Effector memory CD8-positive, alpha-beta T cell (primary cell): ENCODE data around the gene CCM2.

Source experiments
- ATAC-seq: fragments of 150-1000 bp; cut with Tn5 transposase; replicated peaks from 2 replicates; pipeline ENCODE4 v1.10.0; 2021; ENCODE audit warnings: mild to moderate bottlenecking, moderate library complexity
- DNase-seq, 3 experiments: peaks; one replicate each; pipeline ENCODE4 v3.0.0; 2021
- H3K27ac Mint-ChIP-seq, 2 donors: one replicate each; pipeline ENCODE4 v1.8.0; 2022; ENCODE audit warnings: mild to moderate bottlenecking in 2 of 2, mixed read lengths in 2 of 2, moderate library complexity in 2 of 2
- H3K27me3 Mint-ChIP-seq, 2 donors: one replicate each; pipeline ENCODE4 v1.8.0; 2022; ENCODE audit warnings: mixed read lengths in 2 of 2
- H3K36me3 Mint-ChIP-seq: one replicate; pipeline ENCODE4 v1.8.0; 2022; ENCODE audit warnings: mild to moderate bottlenecking, moderate library complexity, mixed read lengths; ENCODE audit not compliant: insufficient read depth
- H3K4me1 Mint-ChIP-seq, 2 donors: one replicate each; pipeline ENCODE4 v1.8.0; 2022; ENCODE audit warnings: low read depth in 2 of 2, mixed read lengths in 2 of 2
- H3K4me3 Mint-ChIP-seq, 2 donors: one replicate each; pipeline ENCODE4 v1.8.0; 2022; ENCODE audit warnings: mild to moderate bottlenecking in 2 of 2, mixed read lengths in 2 of 2, moderate library complexity in 2 of 2
- H3K9me3 Mint-ChIP-seq, 2 donors: one replicate each; pipeline ENCODE4 v1.8.0; 2022; ENCODE audit warnings: mixed read lengths in 2 of 2

Gene CCM2

DNA sequence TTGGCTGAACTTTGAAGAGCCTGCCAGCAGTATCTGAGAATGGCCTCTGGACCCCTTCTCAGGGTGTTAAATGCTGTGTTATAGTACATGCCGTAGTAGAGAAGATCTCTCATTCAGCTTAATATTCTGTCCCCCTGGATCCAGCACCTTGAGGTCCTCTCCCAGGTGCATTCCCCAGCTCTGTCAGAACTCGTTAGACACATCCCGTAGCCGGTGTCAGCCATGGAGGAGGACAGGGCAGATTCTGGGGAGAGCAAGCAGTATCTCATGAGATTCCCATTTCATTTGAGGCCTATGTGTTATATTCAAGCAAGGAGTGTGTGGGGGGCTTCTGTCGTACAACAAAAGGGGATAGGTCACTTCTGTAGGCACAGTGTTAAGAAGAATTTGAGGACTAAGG lies 53.9 kb downstream of the CCM2 start:
- no peak for DNase-seq
- peaks cover 56 to 72% of the 10 kb centered on the region in 2 donors for H3K4me1 Mint-ChIP-seq
- peaks cover 29% of the 10 kb centered on the region for H3K36me3 Mint-ChIP-seq
- no peak overlapping the region for H3K4me3 Mint-ChIP-seq
- H3K27ac Mint-ChIP-seq = peak overlapping the region; percentile 78
- no peaks in the 10 kb centered on the region for H3K27me3 Mint-ChIP-seq
- no peaks in the 10 kb centered on the region for H3K9me3 Mint-ChIP-seq
- no peak for ATAC-seq

DNA sequence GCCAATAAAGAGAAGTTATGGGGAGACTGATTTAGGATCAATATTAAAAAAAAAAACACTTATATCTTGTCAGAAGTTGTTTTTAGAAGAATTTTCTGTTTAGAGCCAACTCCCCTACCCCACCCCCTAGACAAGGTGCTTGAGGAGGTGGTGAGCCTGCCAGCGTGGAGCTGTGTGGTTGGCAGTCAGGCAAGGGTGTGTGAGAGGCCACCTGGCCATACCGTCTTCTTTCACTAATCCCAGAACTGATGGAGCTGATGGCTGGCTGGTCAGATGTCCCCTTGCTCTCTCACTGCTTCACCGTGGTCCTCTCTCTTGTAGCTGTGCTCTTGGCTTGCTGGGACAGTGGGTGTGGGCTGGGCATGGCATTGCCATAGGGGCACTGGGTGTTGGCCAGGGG lies 54.4 kb downstream of the CCM2 start:
- Mint-ChIP-seq H3K4me3 (no peak overlapping the region), H3K27me3 (no peaks in the 10 kb centered on the region), H3K9me3 (no peaks in the 10 kb centered on the region), H3K27ac (peak overlapping the region in 1 of 2 donors; percentile 78), H3K36me3 (peaks cover 31% of the 10 kb centered on the region), H3K4me1 (peaks cover 56 to 76% of the 10 kb centered on the region in 2 donors)
- DNase-seq (no peak), ATAC-seq (no peak)

DNA sequence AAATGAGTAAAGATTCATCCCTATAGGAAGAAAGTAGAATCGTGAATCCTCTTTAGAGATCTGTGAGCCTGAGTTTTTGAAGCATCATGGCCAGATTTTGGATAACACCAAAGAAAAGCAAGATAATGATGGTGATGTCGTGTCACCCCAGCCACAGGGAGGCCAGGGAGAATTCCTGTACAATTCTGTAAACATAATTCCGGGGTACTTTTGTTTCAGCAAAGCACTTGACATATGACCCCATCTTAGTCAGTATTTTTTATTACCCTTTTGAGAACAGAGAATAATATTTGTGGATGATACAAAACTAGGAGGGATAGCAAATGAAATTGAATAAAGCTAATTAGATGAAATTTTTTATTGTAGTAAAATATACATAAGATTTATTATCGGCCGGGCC lies 55.0 kb downstream of the CCM2 start:
- no peak for ATAC-seq
- Mint-ChIP-seq H3K36me3 (peaks cover 31% of the 10 kb centered on the region), H3K9me3 (no peaks in the 10 kb centered on the region), H3K27me3 (no peaks in the 10 kb centered on the region), H3K4me1 (peaks cover 56 to 76% of the 10 kb centered on the region in 2 donors), H3K27ac (peak overlapping the region in 1 of 2 donors; percentile 78), H3K4me3 (no peak overlapping the region)
- DNase-seq = no peak

DNA sequence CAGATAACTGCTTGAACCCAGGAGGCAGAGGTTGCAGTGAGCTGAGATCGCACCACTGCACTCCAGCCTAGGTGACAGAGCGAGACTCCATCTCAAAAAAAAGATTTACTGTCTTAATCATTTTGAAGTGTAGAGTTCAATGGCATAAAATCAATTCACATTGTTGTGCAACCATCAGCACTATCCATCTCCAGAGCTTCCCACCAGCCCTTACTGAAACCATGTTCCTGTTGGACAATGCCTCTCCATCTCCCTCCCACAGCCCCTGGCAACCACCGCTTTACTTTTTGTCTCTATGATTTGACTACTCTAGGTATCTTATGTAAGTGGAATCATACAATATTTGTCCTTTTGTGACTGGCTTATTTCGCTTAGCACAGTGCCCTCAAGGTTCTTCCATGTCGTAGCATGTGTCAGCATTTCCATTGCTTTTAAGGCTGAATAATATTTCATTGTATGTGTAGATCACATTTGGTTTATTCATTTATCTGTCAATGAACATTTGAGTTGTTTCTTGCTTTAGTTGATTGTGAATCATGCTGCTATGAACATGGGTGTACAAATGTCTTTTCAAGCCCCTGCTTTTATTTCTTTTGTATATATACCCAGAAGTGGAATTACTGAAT lies 55.7 kb downstream of the CCM2 start:
- DNase-seq = no peak
- peaks cover 60 to 76% of the 10 kb centered on the region in 2 donors for H3K4me1 Mint-ChIP-seq
- H3K9me3 Mint-ChIP-seq = no peaks in the 10 kb centered on the region
- H3K27me3 Mint-ChIP-seq = no peaks in the 10 kb centered on the region
- no peak for ATAC-seq
- peak overlapping the region; percentile 57 to 92 for H3K27ac Mint-ChIP-seq
- peaks cover 31% of the 10 kb centered on the region for H3K36me3 Mint-ChIP-seq
- no peak overlapping the region for H3K4me3 Mint-ChIP-seq

DNA sequence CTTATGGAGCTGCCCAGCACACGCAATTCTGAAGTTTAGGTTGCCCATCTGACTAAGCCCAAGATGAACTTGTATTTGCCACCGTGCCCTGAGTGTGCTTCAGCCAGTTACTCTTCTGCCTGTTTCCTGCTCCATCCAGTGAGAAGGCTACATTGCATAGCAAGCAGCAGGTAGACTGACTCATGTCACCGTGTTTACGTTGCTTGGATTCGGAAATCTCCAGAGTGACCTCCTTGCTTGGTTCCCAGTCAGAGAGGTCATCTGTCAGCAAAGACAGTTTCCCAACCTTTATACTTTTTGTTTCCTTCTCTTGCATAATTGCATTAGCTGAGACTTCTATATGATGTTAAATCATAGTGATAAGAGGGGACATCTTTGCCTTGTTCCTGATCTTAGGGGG lies 57.9 kb downstream of the CCM2 start:
- DNase-seq (no peak), ATAC-seq (no peak)
- H3K4me1 Mint-ChIP-seq = peaks cover 58 to 75% of the 10 kb centered on the region in 2 donors
- H3K36me3 Mint-ChIP-seq = peaks cover 41% of the 10 kb centered on the region
- no peaks in the 10 kb centered on the region for H3K27me3 Mint-ChIP-seq
- peak overlapping the region in 1 of 2 donors; percentile 4 for H3K4me3 Mint-ChIP-seq
- H3K27ac Mint-ChIP-seq = peak overlapping the region; percentile 65 to 92
- H3K9me3 Mint-ChIP-seq = no peaks in the 10 kb centered on the region

DNA sequence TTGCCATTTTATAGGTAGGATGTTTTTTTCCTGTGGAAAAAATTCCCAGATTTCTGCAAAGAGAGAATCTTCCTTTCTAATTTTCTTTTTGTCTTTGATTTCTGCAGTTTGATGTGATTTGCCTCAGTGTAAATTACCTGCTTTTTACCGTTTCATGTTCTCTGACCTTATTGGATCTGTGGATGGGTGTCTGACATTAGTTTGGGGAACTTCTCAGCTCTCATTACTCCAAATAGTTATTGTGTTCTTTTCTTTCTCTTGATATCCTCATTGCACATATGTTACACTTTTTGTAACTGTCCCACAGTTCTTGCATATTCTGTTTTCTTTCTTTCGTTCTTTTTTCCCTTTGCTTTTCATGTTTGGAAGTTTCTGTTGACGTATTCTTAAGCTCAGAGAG lies 60.3 kb downstream of the CCM2 start:
- H3K4me3 Mint-ChIP-seq = peak overlapping the region in 1 of 2 donors; percentile 4
- peaks cover 57% of the 10 kb centered on the region for H3K36me3 Mint-ChIP-seq
- peaks cover 49 to 60% of the 10 kb centered on the region in 2 donors for H3K4me1 Mint-ChIP-seq
- ATAC-seq (no peak), DNase-seq (no peak)
- no peaks in the 10 kb centered on the region for H3K9me3 Mint-ChIP-seq
- peak overlapping the region; percentile 18 to 64 for H3K27ac Mint-ChIP-seq
- H3K27me3 Mint-ChIP-seq = no peaks in the 10 kb centered on the region

DNA sequence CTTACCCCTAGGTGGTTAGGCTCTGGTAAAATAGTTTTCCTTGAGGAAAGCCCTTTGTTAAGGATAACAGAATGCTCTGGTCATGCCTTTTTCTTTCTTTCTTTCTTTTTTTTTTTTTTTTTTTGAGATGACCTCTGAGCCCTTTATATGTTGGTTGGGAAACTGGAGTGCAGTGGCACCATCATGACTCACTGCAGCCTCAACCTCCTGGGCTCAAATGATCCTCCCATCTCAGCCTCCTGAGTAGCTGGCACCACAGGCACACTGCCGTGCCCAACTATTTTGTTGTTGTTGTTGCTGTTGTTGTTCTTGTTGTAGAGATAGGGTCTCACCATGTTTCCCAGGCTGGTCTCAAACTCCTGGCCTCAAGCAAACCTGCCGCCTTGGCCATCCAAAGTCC lies 61.4 kb downstream of the CCM2 start:
- peak overlapping the region; percentile 34 to 52 for H3K4me3 Mint-ChIP-seq
- DNase-seq = no peak
- no peaks in the 10 kb centered on the region for H3K9me3 Mint-ChIP-seq
- peaks cover 67% of the 10 kb centered on the region for H3K36me3 Mint-ChIP-seq
- H3K27me3 Mint-ChIP-seq = no peaks in the 10 kb centered on the region
- H3K4me1 Mint-ChIP-seq = peaks cover 44 to 60% of the 10 kb centered on the region in 2 donors
- ATAC-seq = no peak
- peak overlapping the region; percentile 18 to 64 for H3K27ac Mint-ChIP-seq

DNA sequence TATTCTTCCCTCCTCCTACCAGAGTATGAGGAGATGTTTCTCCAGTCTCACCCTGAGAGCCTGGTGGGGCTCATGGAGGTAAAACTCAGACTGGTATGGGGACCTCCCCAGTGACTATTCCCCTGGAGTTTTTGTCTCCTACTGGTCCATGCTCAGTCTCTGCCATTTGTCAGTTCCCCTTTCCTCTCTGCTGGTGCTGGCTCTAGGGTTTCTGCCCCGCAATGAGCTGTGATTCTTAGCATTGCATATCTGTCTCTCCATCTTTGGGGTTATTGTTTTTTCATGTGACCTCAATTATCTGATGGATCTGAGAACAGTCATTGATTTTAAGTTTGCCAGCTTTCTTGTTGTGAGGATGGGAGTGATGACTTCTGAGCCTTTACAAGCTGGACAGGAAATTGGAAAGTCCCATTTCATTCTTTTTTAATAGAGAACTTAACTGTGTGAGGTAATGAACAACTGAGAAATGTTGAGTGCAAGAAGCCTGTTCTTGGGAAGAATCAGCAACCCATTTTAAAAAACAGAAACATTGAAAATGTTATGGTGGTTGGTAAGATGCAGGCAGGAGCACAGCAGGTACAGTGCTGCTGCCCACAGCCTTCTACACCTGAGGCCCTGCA lies 61.9 kb downstream of the CCM2 start:
- Mint-ChIP-seq H3K36me3 (peaks cover 73% of the 10 kb centered on the region), H3K9me3 (no peaks in the 10 kb centered on the region), H3K27me3 (no peaks in the 10 kb centered on the region), H3K27ac (peak overlapping the region; percentile 18 to 64), H3K4me3 (peak overlapping the region; percentile 34 to 52), H3K4me1 (peaks cover 44 to 55% of the 10 kb centered on the region in 2 donors)
- no peak for ATAC-seq
- no peak for DNase-seq

DNA sequence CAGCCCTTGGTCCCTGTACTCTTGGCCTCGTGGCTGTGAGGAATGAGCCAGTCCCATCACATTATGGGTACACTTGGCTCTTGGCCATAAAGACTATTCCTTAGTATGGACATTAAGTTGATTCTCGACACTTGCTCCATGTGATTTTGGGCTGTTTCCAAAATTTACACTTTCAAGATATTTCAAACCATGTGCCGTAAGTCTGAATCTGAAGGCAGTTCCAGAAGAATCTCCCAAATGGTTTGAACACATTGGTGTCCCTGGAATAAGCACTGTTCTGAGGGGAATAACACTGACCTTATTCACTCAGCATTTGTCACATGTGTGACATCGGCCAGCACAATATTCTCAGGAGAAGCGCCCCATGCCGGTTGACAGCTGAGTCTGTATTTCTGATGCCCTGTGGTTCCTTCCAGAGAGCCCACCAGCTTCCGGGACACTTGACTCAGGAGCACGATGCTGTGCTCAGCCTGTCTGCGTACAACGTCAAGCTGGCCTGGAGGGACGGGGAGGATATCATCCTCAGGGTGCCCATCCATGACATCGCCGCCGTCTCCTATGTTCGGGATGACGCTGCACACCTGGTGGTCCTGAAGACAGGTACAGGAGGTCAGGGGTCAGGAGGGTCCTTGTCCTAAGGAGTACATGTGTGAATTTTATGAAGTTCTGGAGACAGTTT lies 64.2 kb downstream of the CCM2 start:
- ATAC-seq (no peak), DNase-seq (no peak)
- Mint-ChIP-seq H3K4me1 (peaks cover 36 to 44% of the 10 kb centered on the region in 2 donors), H3K27me3 (no peaks in the 10 kb centered on the region), H3K27ac (peak overlapping the region; percentile 6 to 23), H3K4me3 (no peak overlapping the region), H3K9me3 (no peaks in the 10 kb centered on the region), H3K36me3 (peaks cover 81% of the 10 kb centered on the region)

DNA sequence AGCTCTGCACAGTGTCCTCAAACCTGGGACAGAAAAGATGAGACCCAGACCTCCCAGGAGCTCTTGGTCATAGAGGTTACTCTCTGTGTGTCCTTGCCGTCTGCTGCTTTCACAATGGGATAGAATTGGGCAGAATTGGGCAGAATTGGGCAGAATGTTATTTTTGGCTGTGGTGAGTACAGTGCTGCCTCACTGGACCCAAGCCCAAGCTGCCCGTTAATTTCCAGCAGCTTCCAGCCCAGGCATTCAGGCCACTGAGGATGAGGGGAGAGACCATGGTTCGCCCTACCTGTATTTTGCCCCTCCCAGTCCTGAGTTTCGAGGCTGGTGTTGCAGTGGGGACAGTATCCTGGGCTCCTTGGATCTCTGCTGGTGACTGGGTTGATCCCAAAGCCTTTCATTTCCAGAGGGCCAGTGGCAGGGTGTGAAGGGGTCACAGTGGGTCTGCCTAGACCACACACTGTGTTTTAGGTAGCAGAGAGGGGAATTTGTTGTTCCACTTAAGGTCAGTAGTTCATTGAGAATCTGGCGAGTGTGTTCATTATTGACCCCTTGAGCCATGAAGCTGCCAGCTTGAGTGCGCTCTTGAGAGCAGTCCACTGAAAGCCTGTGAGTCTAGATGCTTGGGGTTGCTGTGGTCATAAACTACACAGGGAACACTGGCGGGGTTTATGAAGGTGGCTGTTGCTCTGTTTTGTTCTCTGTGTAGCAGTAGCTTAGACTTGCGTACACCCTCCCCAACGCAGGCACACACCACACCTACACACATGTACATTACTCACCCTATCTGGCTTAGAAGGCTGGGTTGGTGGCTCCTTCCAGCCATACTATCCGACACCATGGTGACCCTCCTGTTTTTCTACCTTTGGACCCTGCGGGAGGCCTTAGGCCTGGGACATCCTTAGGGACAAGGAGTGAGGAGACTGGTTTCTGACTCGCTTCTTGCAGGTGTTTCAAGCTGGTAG lies 65.3 kb downstream of the CCM2 start:
- H3K27me3 Mint-ChIP-seq = no peaks in the 10 kb centered on the region
- DNase-seq = no peak
- peaks cover 85% of the 10 kb centered on the region for H3K36me3 Mint-ChIP-seq
- no peak overlapping the region for H3K4me3 Mint-ChIP-seq
- H3K9me3 Mint-ChIP-seq = no peaks in the 10 kb centered on the region
- no peak for ATAC-seq
- peaks cover 35 to 36% of the 10 kb centered on the region in 2 donors for H3K4me1 Mint-ChIP-seq
- H3K27ac Mint-ChIP-seq = peak overlapping the region; percentile 13 to 46

DNA sequence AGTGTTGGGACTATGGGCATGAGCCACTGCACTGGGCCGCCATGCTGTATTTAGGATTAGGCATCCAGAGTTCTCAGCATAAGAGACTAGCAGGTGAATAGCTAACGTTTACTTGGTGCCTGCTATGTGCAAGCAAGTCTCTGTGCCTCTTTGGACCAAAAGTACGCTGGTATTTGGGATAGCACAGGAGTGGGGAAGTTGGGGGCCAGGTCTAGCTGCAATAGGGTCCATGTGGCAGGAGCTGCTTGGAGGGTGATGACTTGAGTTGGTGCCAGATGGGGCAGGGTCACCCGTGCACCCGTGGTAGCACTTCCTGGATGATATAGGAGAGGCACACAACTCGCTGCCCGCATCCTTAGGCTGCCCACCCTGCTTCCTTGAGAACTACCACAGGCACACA lies 66.4 kb downstream of the CCM2 start:
- DNase-seq (no peak), ATAC-seq (no peak)
- Mint-ChIP-seq H3K4me3 (no peak overlapping the region), H3K9me3 (no peaks in the 10 kb centered on the region), H3K36me3 (peaks cover 89% of the 10 kb centered on the region), H3K4me1 (peaks cover 24 to 26% of the 10 kb centered on the region in 2 donors), H3K27me3 (no peaks in the 10 kb centered on the region), H3K27ac (peak overlapping the region in 1 of 2 donors; percentile 62)

DNA sequence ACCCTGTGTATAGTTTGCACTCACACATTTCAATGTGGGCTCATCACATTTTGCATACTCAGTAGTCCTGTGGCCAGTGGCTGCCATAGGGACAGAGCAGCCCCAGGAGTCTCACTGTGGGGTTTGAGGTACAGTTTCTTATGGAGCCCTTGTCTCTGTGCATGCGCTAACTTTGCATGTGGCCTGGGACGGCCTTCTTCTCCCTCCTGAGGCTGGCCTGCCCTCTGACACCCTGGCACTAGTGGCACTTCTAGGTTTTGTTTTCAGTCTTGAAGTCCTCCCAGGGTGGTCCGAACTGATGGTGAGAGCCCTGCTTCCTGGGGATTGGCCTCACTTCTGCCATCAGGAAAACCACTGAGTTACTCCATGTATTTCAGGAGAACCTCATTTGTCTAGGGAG lies 67.6 kb downstream of the CCM2 start:
- no peak for ATAC-seq
- no peaks in the 10 kb centered on the region for H3K9me3 Mint-ChIP-seq
- H3K4me1 Mint-ChIP-seq = peaks cover 19 to 20% of the 10 kb centered on the region in 2 donors
- peaks cover 91% of the 10 kb centered on the region for H3K36me3 Mint-ChIP-seq
- peak overlapping the region in 1 of 2 donors; percentile 62 for H3K27ac Mint-ChIP-seq
- DNase-seq = no peak
- no peaks in the 10 kb centered on the region for H3K27me3 Mint-ChIP-seq
- no peak overlapping the region for H3K4me3 Mint-ChIP-seq
